ENCODE data around the gene DEGS2.

The DEGS2 gene

GRCh38 chr14:100140452-100141078, 18.9 kb downstream of the DEGS2 start:
- no peak overlapping the region for H3K4me2 ChIP-seq (ENCODE audit: low read depth, low read length)

GRCh38 chr14:100138955-100139354, 20.5 kb downstream of the DEGS2 start:
- Histone ChIP-seq H3K36me3 (replicated peaks; ENCODE audit: insufficient read depth, low read length) (no peaks in the 10 kb centered on the region), H3K79me2 (ENCODE audit: low read length) (no peaks in the 10 kb centered on the region), H3K4me2 (ENCODE audit: low read depth, low read length) (no peak overlapping the region), H3K4me3 (ENCODE audit: low read length) (no peak overlapping the region), H3K9me3 (replicated peaks; ENCODE audit: insufficient read depth, low read length) (no peaks in the 10 kb centered on the region), H3K9me2 (replicated peaks; ENCODE audit: insufficient read depth, low read length) (no peaks in the 10 kb centered on the region), H2AFZ (ENCODE audit: low read length) (no peak overlapping the region), H3K27ac (ENCODE audit: low read length) (peak overlapping the region; percentile 72; the same call in 1 of the 2 replicates), H3K27me3 (replicated peaks; ENCODE audit: insufficient read depth, low read length) (no peaks in the 10 kb centered on the region), H3F3A (ENCODE audit: insufficient read depth, low read length) (no peaks in the 10 kb centered on the region), H3K9ac (ENCODE audit: low read length) (no peak overlapping the region), H3K4me1 (ENCODE audit: low read length) (peaks cover 9% of the 10 kb centered on the region), H4K20me1 (ENCODE audit: insufficient read depth, low read length) (no peaks in the 10 kb centered on the region)
- TF ChIP-seq EZH2phosphoT487 (IDR thresholded peaks at IDR 0.05; ENCODE audit: low read length) (no peak), EZH2 (optimal IDR thresholded peaks at IDR 0.05; ENCODE audit: low read depth, low read length) (no peak), CTCF (IDR thresholded peaks at IDR 0.05; ENCODE audit: low read length) (no peak)
- DNase-seq, result no peak

More at GRCh38 chr14:100140452-100141078, 18.9 kb downstream of the DEGS2 start:
- no peak overlapping the region for H2AFZ ChIP-seq (ENCODE audit: low read length)
- H3K9me3 ChIP-seq (replicated peaks; ENCODE audit: insufficient read depth, low read length), result no peaks in the 10 kb centered on the region
- peaks cover 9% of the 10 kb centered on the region for H3K4me1 ChIP-seq (ENCODE audit: low read length)
- no peaks in the 10 kb centered on the region for H3F3A ChIP-seq (ENCODE audit: insufficient read depth, low read length)
- no peaks in the 10 kb centered on the region for H3K79me2 ChIP-seq (ENCODE audit: low read length)
- H3K27me3 ChIP-seq (replicated peaks; ENCODE audit: insufficient read depth, low read length), result no peaks in the 10 kb centered on the region
- no peak overlapping the region for H3K27ac ChIP-seq (ENCODE audit: low read length)
- H4K20me1 ChIP-seq (ENCODE audit: insufficient read depth, low read length), result no peaks in the 10 kb centered on the region
- H3K9ac ChIP-seq (ENCODE audit: low read length), result no peak overlapping the region
- no peaks in the 10 kb centered on the region for H3K36me3 ChIP-seq (replicated peaks; ENCODE audit: insufficient read depth, low read length)
- no peaks in the 10 kb centered on the region for H3K9me2 ChIP-seq (replicated peaks; ENCODE audit: insufficient read depth, low read length)
- H3K4me3 ChIP-seq (ENCODE audit: low read length), result no peak overlapping the region
- DNase-seq, result no peak
- TF ChIP-seq CTCF (IDR thresholded peaks at IDR 0.05; ENCODE audit: low read length) (no peak), EZH2phosphoT487 (IDR thresholded peaks at IDR 0.05; ENCODE audit: low read length) (no peak), EZH2 (optimal IDR thresholded peaks at IDR 0.05; ENCODE audit: low read depth, low read length) (no peak)

GRCh38 chr14:100138082-100138787, 21.2 kb downstream of the DEGS2 start:
- Histone ChIP-seq H3K4me2 (ENCODE audit: low read depth, low read length) (no peak overlapping the region), H2AFZ (ENCODE audit: low read length) (no peak overlapping the region), H3K9me3 (replicated peaks; ENCODE audit: insufficient read depth, low read length) (no peaks in the 10 kb centered on the region), H3K4me1 (ENCODE audit: low read length) (peaks cover 9% of the 10 kb centered on the region), H4K20me1 (ENCODE audit: insufficient read depth, low read length) (no peaks in the 10 kb centered on the region), H3K27me3 (replicated peaks; ENCODE audit: insufficient read depth, low read length) (no peaks in the 10 kb centered on the region), H3K9me2 (replicated peaks; ENCODE audit: insufficient read depth, low read length) (no peaks in the 10 kb centered on the region), H3K36me3 (replicated peaks; ENCODE audit: insufficient read depth, low read length) (no peaks in the 10 kb centered on the region), H3K4me3 (ENCODE audit: low read length) (no peak overlapping the region), H3K9ac (ENCODE audit: low read length) (no peak overlapping the region), H3F3A (ENCODE audit: insufficient read depth, low read length) (no peaks in the 10 kb centered on the region), H3K79me2 (ENCODE audit: low read length) (no peaks in the 10 kb centered on the region), H3K27ac (ENCODE audit: low read length) (peak overlapping the region; percentile 72)
- no peak for TF ChIP-seq CTCF (IDR thresholded peaks at IDR 0.05; ENCODE audit: low read length)
- no peak for TF ChIP-seq EZH2phosphoT487 (IDR thresholded peaks at IDR 0.05; ENCODE audit: low read length)
- TF ChIP-seq EZH2 (optimal IDR thresholded peaks at IDR 0.05; ENCODE audit: low read depth, low read length), result no peak
- peak; percentile 62 for DNase-seq
